Common myeloid progenitor, CD34-positive (primary cell): ENCODE results near the gene NHERF1.

Source experiments
- CTCF ChIA-PET: fragments of 350-600 bp; sonication (Branson Sonifier 250); formaldehyde crosslinking; loops from one replicate; lab custom pipeline; 2021; ENCODE audit warnings: antibody characterized with exemption; lab: Charles Lee
- POLR2A ChIA-PET: fragments of 350-600 bp; sonication (Branson Sonifier 250); formaldehyde crosslinking; loops from one replicate; lab custom pipeline; 2021; ENCODE audit warnings: antibody characterized with exemption; lab: Charles Lee
- DNase-seq, 3 donors: peaks; one replicate each; pipeline versions ENCODE4 v3.0.0 to v3.0.0-alpha.2; 2013
- H3K27ac ChIP-seq, 2 experiments: 1 replicate in 1 of 2; 2 replicates in 1 of 2; pipeline ENCODE4 v1.7.0; 2013; ENCODE audit warnings: inconsistent platforms in 2 of 2, low read length in 2 of 2, mild to moderate bottlenecking in 2 of 2, low read depth in 1 of 2, moderate library complexity in 1 of 2; ENCODE audit not compliant: severe bottlenecking in 2 of 2, insufficient read depth in 1 of 2, poor library complexity in 1 of 2
- H3K27me3 ChIP-seq, 5 experiments: replicated peaks in 2 of 5; 1 replicate in 3 of 5; 2 replicates in 2 of 5; pipeline versions ENCODE4 v1.6.1 to v1.7.0; 2013; ENCODE audit warnings: low read length in 4 of 5, mild to moderate bottlenecking in 2 of 5, moderate library complexity in 2 of 5, inconsistent platforms in 1 of 5; ENCODE audit not compliant: insufficient read depth in 5 of 5, control insufficient read depth in 4 of 5
- H3K36me3 ChIP-seq, 4 experiments: 1 replicate in 2 of 4; 2 replicates in 2 of 4; pipeline versions ENCODE4 v1.6.1 to v1.7.0; 2013; ENCODE audit warnings: low read length in 3 of 4, control low read depth in 1 of 4, mild to moderate bottlenecking in 1 of 4; ENCODE audit not compliant: control insufficient read depth in 4 of 4, insufficient read depth in 4 of 4
- H3K4me1 ChIP-seq, 4 experiments: 1 replicate in 3 of 4; 2 replicates in 1 of 4; pipeline versions ENCODE4 v1.6.1 to v1.7.1; 2013; ENCODE audit warnings: low read length in 3 of 4, mild to moderate bottlenecking in 3 of 4, control low read depth in 1 of 4, inconsistent platforms in 1 of 4, moderate library complexity in 1 of 4; ENCODE audit not compliant: control insufficient read depth in 4 of 4, insufficient read depth in 4 of 4; ENCODE audit errors: control extremely low read depth in 1 of 4
- H3K4me3 ChIP-seq, 7 experiments: 1 replicate in 4 of 7; 2 replicates in 3 of 7; pipeline versions ENCODE4 v1.5.1 to v1.7.0; 2013; ENCODE audit warnings: mild to moderate bottlenecking in 7 of 7, low read length in 6 of 7, moderate library complexity in 6 of 7, inconsistent platforms in 2 of 7, low read depth in 2 of 7, control low read depth in 1 of 7; ENCODE audit not compliant: insufficient read depth in 4 of 7, control insufficient read depth in 1 of 7; ENCODE audit errors: extremely low read depth in 1 of 7
- H3K9me3 ChIP-seq, 5 experiments: 1 replicate in 4 of 5; 2 replicates in 1 of 5; pipeline versions ENCODE4 v1.6.1 to v1.7.1; 2013; ENCODE audit warnings: low read length in 4 of 5, mild to moderate bottlenecking in 2 of 5, inconsistent platforms in 1 of 5, low read depth in 1 of 5, moderate library complexity in 1 of 5; ENCODE audit not compliant: control insufficient read depth in 4 of 5, insufficient read depth in 2 of 5; ENCODE audit errors: control extremely low read depth in 1 of 5
- WGBS: methylation state at CpG from one replicate; pipeline ENCODE4 v1.1.5; 2013; ENCODE audit not compliant: insufficient coverage; 5-methylcytosine and 5-hydroxymethylcytosine counted together

Gene NHERF1

DNA sequence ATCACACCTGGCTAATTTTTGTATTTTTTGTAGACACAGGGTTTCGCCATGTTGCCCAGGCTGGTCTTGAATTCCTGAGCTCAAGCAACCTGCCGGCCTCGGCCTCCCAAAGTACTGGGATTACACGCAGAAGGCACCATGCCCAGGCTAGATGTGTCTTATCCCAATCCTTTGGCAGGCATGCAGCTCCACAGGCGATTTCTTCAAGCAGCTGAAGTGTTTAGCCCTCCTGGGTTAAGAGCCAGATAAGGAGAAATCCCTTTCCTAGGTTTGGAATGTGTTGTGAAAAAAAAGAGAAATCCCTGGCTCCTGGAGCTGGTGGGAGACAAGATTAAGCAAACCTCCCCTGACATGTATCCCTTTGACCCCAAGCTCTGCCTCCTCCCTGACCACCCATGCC is 2.1 kb upstream of the NHERF1 start:
- no peak overlapping the region for H3K27ac ChIP-seq
- DNase-seq, result no peak
- H3K9me3 ChIP-seq, result no peaks in the 10 kb centered on the region
- H3K36me3 ChIP-seq, result peaks cover 0 to 23% (median 16%) of the 10 kb centered on the region in 4 experiments
- CTCF ChIA-PET, result interaction anchor here (0.9 to 4.7 kb wide), 13 partner anchors 9 to 118 kb away, joined by 3 to 154 read pairs (median 15); partner anchors contain the start of genes NAT9 and RAB37
- POLR2A ChIA-PET, result interaction anchor here (5.4 to 6.3 kb wide), 2 partner anchors 9 to 14 kb away, joined by 36 to 71 read pairs; partner anchors contain the start of gene RAB37
- H3K27me3 ChIP-seq, result no peaks in the 10 kb centered on the region
- WGBS, result 98% methylated on average over 5 of the region's 5 CpGs
- H3K4me3 ChIP-seq, result no peak overlapping the region
- H3K4me1 ChIP-seq, result peaks cover 19 to 86% (median 83%) of the 10 kb centered on the region in 4 experiments

DNA sequence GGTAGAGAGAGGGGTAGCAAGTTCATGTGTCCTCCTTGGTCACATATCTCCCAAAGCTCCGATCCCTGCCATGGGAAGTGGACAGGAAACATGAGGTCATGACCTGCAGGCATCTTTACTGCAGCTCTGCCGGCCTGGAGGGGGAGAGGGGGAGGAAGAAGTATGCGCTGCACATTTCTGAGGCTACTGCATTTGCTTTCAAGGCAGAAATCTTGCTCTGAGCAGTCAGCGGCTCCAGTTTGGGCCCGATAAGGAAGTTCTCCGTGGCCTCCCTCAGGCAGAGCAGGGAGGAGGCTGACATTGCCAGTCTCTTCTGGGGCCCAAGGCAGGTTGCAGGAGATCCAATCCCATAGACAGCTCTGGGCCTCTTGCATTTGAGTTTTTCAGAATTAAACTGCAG is 1.5 kb upstream of the NHERF1 start:
- POLR2A ChIA-PET, result interaction anchor here (5.4 to 6.3 kb wide), 2 partner anchors 9 to 13 kb away, joined by 36 to 71 read pairs; partner anchors contain the start of gene RAB37
- CTCF ChIA-PET, result interaction anchor here (0.9 to 4.7 kb wide), 10 partner anchors 10 to 118 kb away, joined by 3 to 154 read pairs (median 22); partner anchors contain the start of genes NAT9 and RAB37
- WGBS, result 18% methylated on average over 5 of the region's 6 CpGs
- no peaks in the 10 kb centered on the region for H3K27me3 ChIP-seq
- H3K4me3 ChIP-seq, result peak overlapping the region in 2 of 7 experiments; percentile 3 to 26
- peaks cover 0 to 23% (median 16%) of the 10 kb centered on the region in 4 experiments for H3K36me3 ChIP-seq
- H3K27ac ChIP-seq, result no peak overlapping the region
- no peaks in the 10 kb centered on the region for H3K9me3 ChIP-seq
- peaks cover 21 to 86% (median 83%) of the 10 kb centered on the region in 4 experiments for H3K4me1 ChIP-seq
- DNase-seq, result peak; percentile 40 to 68 (median 63)

DNA sequence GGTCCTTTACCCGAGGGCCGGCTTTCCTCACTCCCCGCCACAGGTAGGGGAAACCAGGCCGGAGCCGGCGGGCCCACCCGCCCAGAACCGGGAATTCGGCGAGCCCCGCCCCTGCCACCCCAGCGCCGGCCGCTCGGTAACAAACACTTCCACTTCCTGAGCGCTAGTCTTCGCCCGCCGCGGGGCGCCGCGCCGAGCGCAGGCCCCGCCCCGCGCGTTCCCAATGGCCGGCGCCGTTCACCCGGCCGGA is 224 bp upstream of the NHERF1 start:
- no peak for DNase-seq
- POLR2A ChIA-PET, result interaction anchor here (0.6 to 6.3 kb wide), 8 partner anchors 8 to 474 kb away, joined by 3 to 71 read pairs (median 4); partner anchors contain the start of genes DNAI2, NAT9 and RAB37
- 0% methylated on average over 23 of the region's 34 CpGs for WGBS
- peaks cover 21 to 88% (median 83%) of the 10 kb centered on the region in 4 experiments for H3K4me1 ChIP-seq
- H3K27ac ChIP-seq, result peak overlapping the region in 1 of 2 experiments; percentile 64
- CTCF ChIA-PET, result interaction anchor here (0.7 to 4.7 kb wide), 4 partner anchors 10 to 91 kb away, joined by 3 to 154 read pairs (median 90); partner anchors contain the start of gene NAT9
- H3K36me3 ChIP-seq, result peaks cover 0 to 24% (median 19%) of the 10 kb centered on the region in 4 experiments
- H3K9me3 ChIP-seq, result no peaks in the 10 kb centered on the region
- H3K4me3 ChIP-seq, result peak overlapping the region; percentile 28 to 98 (median 95)
- no peaks in the 10 kb centered on the region for H3K27me3 ChIP-seq

DNA sequence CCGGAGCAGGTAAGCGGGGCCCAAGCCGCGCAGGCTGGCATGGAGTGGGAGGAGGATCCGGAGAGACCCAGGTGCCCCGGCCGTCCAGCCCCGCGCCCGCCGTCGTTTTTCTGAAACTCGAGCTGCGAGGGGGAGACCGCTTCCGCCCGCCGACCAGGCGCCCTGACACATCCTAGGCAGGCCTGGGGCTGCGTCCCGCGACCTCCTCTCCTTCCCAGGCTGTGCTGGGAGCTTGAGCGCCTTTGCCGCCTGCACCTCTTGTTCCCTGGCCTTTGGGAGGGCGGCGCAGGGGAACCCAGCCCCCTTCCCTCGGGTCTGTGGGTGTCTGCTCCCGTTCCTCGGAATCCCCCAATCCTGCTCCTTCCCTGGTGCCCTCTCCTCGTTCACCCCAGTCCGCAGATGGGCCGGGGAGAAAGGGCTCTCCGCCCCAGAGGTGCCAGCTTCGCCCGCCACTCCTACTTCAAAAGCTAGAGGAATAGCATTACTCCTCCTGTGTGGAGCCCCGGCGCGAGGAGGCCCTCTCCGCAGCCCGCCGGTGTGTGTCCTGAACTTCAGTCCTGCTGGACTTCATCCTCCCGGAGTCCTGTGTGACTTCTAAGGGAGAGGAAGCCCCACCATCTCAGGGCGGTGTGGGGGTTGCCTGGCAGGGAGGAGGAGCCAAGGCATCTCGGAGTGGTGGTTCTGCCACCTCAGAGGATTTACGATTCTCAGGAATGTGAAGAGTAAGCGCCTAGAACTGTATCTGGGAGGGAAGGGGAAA is 1.0 kb downstream of the NHERF1 start:
- H3K4me3 ChIP-seq, result peak overlapping the region; percentile 81 to 98 (median 96)
- POLR2A ChIA-PET, result interaction anchor here (1.1 to 6.3 kb wide), 7 partner anchors 11 to 31 kb away, joined by 3 to 71 read pairs (median 3); partner anchors contain the start of genes NAT9 and RAB37
- peak overlapping the region; percentile 35 to 81 for H3K27ac ChIP-seq
- H3K36me3 ChIP-seq, result peaks cover 0 to 15% (median 13%) of the 10 kb centered on the region in 4 experiments
- CTCF ChIA-PET, result interaction anchor here (1.0 to 4.1 kb wide), 11 partner anchors 11 to 79 kb away, joined by 3 to 70 read pairs (median 4); partner anchors contain the start of gene RAB37
- no peak for DNase-seq
- peaks cover 16 to 81% (median 74%) of the 10 kb centered on the region in 4 experiments for H3K4me1 ChIP-seq
- no peaks in the 10 kb centered on the region for H3K9me3 ChIP-seq
- WGBS, result under 1% methylated on average over 46 of the region's 46 CpGs
- H3K27me3 ChIP-seq, result no peaks in the 10 kb centered on the region

DNA sequence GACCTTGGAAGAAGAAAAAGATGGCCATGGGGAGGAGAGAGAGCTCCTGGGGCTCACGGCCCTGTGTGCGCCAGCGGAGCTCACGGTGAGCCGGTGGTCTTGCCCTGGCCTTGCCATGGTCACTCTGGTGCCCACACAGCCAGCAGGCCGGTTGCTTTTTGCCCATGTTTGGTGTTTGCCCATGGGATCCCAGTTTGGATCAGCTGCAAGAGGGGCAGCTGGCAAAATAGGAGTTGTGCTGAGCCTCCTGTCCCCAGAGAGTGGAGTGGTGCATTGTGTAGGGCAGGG is 1.6 kb downstream of the NHERF1 start:
- Histone ChIP-seq H3K27me3 (no peaks in the 10 kb centered on the region), H3K36me3 (peaks cover 0 to 19% (median 15%) of the 10 kb centered on the region in 4 experiments), H3K4me3 (peak overlapping the region; percentile 81 to 98 (median 96)), H3K27ac (peak overlapping the region; percentile 35 to 81), H3K9me3 (no peaks in the 10 kb centered on the region), H3K4me1 (peaks cover 16 to 80% (median 70%) of the 10 kb centered on the region in 4 experiments)
- WGBS, result 6% methylated on average over 5 of the region's 6 CpGs
- POLR2A ChIA-PET, result interaction anchor here (1.0 to 6.3 kb wide), 4 partner anchors 8 to 30 kb away, joined by 3 to 71 read pairs (median 20); partner anchors contain the start of gene RAB37
- DNase-seq, result no peak
- CTCF ChIA-PET, result interaction anchor here (0.6 to 4.1 kb wide), 10 partner anchors 10 to 92 kb away, joined by 3 to 70 read pairs (median 7); partner anchors contain the start of gene RAB37

DNA sequence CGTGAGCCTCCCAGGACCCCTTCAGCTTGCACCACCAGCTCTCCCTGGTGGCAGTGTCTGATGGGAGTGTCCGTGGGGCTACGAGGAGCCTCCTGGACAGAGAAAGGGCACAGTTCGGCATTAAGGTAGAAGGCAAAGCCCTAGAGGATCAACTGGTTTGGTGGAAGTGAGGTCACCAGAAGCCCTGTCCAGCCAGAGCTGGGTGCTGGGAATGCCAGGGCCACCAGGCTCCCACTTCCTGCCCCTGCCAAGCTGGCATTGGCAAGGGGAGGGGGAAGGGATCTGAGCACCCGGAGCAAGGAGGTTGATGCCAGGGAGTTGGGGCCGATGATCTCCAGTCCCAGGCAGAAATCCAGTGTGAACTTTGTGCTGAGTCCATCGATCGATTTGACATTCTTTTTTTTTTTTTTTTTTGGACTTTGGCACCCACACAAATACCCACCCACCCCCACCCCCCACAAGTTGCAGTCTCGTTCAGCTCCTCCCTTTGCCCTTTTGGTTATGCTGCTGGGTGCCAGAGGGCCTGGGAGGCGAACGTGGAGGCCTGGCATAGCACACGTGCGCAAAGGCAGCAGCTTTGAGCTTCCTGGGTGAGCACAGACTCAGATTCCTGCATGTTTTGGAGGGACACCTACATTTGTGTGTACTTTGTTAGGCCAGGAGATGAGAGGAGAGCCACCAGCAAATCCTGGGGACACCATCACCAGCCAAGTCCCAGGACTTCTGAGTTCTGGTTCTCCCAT is 2.1 kb downstream of the NHERF1 start:
- Histone ChIP-seq H3K9me3 (no peaks in the 10 kb centered on the region), H3K4me3 (peak overlapping the region; percentile 81 to 98 (median 96)), H3K4me1 (peaks cover 16 to 80% (median 68%) of the 10 kb centered on the region in 4 experiments), H3K27ac (peak overlapping the region; percentile 35 to 81), H3K36me3 (peaks cover 0 to 20% (median 15%) of the 10 kb centered on the region in 4 experiments), H3K27me3 (no peaks in the 10 kb centered on the region)
- ChIA-PET CTCF (interaction anchor here (0.6 to 4.1 kb wide), 12 partner anchors 10 to 93 kb away, joined by 3 to 70 read pairs (median 7); partner anchors contain the start of gene RAB37), POLR2A (interaction anchor here (1.0 to 6.3 kb wide), 3 partner anchors 9 to 13 kb away, joined by 3 to 71 read pairs (median 36); partner anchors contain the start of gene RAB37)
- no peak for DNase-seq
- 25% methylated on average over 4 of the region's 13 CpGs for WGBS
